Thyroid gland (tissue), 4 donors: ENCODE data around the gene MOGAT3.

Experiments
- CTCF ChIP-seq, 6 experiments: fragments of 200-600 bp in 3 of 6; fragments of 450-650 bp in 3 of 6; sonication (generic) in 3 of 6; IDR thresholded peaks; one replicate each; pipeline ENCODE4 v1.5.1; 2016 to 2019; ENCODE audit warnings: antibody characterized with exemption in 6 of 6, mild to moderate bottlenecking in 2 of 6, inconsistent platforms in 1 of 6, moderate library complexity in 1 of 6
- POLR2A ChIP-seq, 2 donors: fragments of 450-650 bp; IDR thresholded peaks; one replicate each; pipeline ENCODE4 v1.6.1; 2017; ENCODE audit warnings: antibody characterized with exemption in 2 of 2, mild to moderate bottlenecking in 2 of 2, moderate library complexity in 1 of 2

GRCh38 chr7:101160910-101161309 lies 39.9 kb downstream of the MOGAT3 start:
- no peak for TF ChIP-seq POLR2A (IDR thresholded peaks at IDR 0.05)
- TF ChIP-seq CTCF (IDR thresholded peaks at IDR 0.05): no peak
